IMR-90 (cell line): Measurements from ENCODE around the gene EIF1AD. TPM values are rescaled to one million over a fixed set of nuclear protein-coding genes. Genes with fewer than 3 reads are reported as not detected.

Source experiments
- ATAC-seq: fragments of 200-7000 bp; cut with Tn5 transposase; 2 replicates; pipeline ENCODE4 v1.9.1; 2020; ENCODE audit warnings: low read depth, mild to moderate bottlenecking, moderate library complexity
- BruUV-seq: library from RNA; stranded (reverse); fragments of 400-500 nt; replicated peaks from 2 replicates; lab custom pipeline; 2021; lab: Mats Ljungman, UMichigan
- CTCF ChIA-PET: fragments of 300-600 bp; formaldehyde crosslinking; extraction: SDS; loops from one replicate; lab custom pipeline; 2021; ENCODE audit warnings: antibody characterized with exemption; lab: Yijun Ruan, JAX
- POLR2A ChIA-PET: fragments of 300-600 bp; sonication (Branson Sonifier 250); formaldehyde crosslinking; loops from one replicate; lab custom pipeline; 2022; ENCODE audit warnings: antibody characterized with exemption; ENCODE audit not compliant: unreplicated experiment; lab: Charles Lee
- DNase-seq: peaks from one replicate; pipeline ENCODE4 v3.0.0; 2013
- H2AFZ ChIP-seq: replicated peaks from 2 replicates; pipeline ENCODE3; 2013; ENCODE audit warnings: low read length, mild to moderate bottlenecking; ENCODE audit not compliant: poor library complexity
- H2AK5ac ChIP-seq: 2 replicates; pipeline ENCODE4 v1.6.1; 2013; ENCODE audit warnings: low read depth, low read length, inconsistent platforms
- H2AK9ac ChIP-seq: replicated peaks from 2 replicates; pipeline ENCODE3; 2013; ENCODE audit warnings: mild to moderate bottlenecking, low read depth, low read length, moderate library complexity; ENCODE audit not compliant: poor library complexity
- H2BK120ac ChIP-seq: 2 replicates; pipeline ENCODE4 v1.6.1; 2013; ENCODE audit warnings: low read depth, low read length, inconsistent platforms
- H2BK15ac ChIP-seq: 3 replicates; pipeline ENCODE4 v1.6.1; 2013; ENCODE audit warnings: low read depth, low read length, inconsistent platforms
- H2BK20ac ChIP-seq: 2 replicates; pipeline ENCODE4 v1.6.1; 2013; ENCODE audit warnings: low read depth, mild to moderate bottlenecking, inconsistent platforms, low read length, moderate library complexity
- H2BK5ac ChIP-seq: 2 replicates; pipeline ENCODE4 v1.6.1; 2013; ENCODE audit warnings: mild to moderate bottlenecking, low read depth, low read length, inconsistent platforms; ENCODE audit not compliant: poor library complexity, severe bottlenecking
- H3K14ac ChIP-seq: replicated peaks from 2 replicates; pipeline ENCODE4 v1.6.1; 2013; ENCODE audit warnings: low read depth, low read length, inconsistent platforms
- H3K18ac ChIP-seq: 2 replicates; pipeline ENCODE4 v1.6.1; 2013; ENCODE audit warnings: low read depth, low read length, control low read depth
- H3K23ac ChIP-seq: 2 replicates; pipeline ENCODE4 v1.6.1; 2013; ENCODE audit warnings: low read depth, low read length, inconsistent platforms
- H3K27ac ChIP-seq: 2 replicates; pipeline ENCODE4 v1.5.1; 2013; ENCODE audit warnings: mild to moderate bottlenecking, control low read depth, low read length; ENCODE audit not compliant: insufficient read depth
- H3K27me3 ChIP-seq: 2 replicates; pipeline ENCODE4 v1.6.1; 2013; ENCODE audit warnings: low read length; ENCODE audit not compliant: control insufficient read depth, insufficient read depth
- H3K36me3 ChIP-seq: 2 replicates; pipeline ENCODE4 v1.6.1; 2013; ENCODE audit warnings: low read length, mixed read lengths; ENCODE audit not compliant: control insufficient read depth, insufficient read depth
- H3K4ac ChIP-seq: 2 replicates; pipeline ENCODE4 v1.6.1; 2013; ENCODE audit warnings: low read depth, low read length, inconsistent platforms
- H3K4me1 ChIP-seq: 2 replicates; pipeline ENCODE4 v1.6.1; 2013; ENCODE audit warnings: low read length, mixed read lengths; ENCODE audit not compliant: control insufficient read depth, insufficient read depth
- H3K4me2 ChIP-seq: 2 replicates; pipeline ENCODE4 v1.6.1; 2013; ENCODE audit warnings: low read depth, mild to moderate bottlenecking, control low read depth, low read length, moderate library complexity
- H3K4me3 ChIP-seq: 2 replicates; pipeline ENCODE4 v1.5.1; 2013; ENCODE audit warnings: low read depth, mild to moderate bottlenecking, control low read depth, low read length, moderate library complexity; ENCODE audit not compliant: insufficient read depth
- H3K56ac ChIP-seq: 2 replicates; pipeline ENCODE4 v1.6.1; 2013; ENCODE audit warnings: low read length, inconsistent platforms; ENCODE audit not compliant: insufficient read depth; ENCODE audit errors: extremely low read depth
- H3K79me1 ChIP-seq, 2 experiments: 2 replicates each; pipeline ENCODE4 v1.6.1; 2013; ENCODE audit warnings: low read length in 2 of 2, inconsistent platforms in 1 of 2, low read depth in 1 of 2
- H3K9ac ChIP-seq: 2 replicates; pipeline ENCODE4 v1.6.1; 2013; ENCODE audit warnings: low read depth, low read length, control low read depth
- H3K9me1 ChIP-seq: 2 replicates; pipeline ENCODE4 v1.6.1; 2013; ENCODE audit warnings: low read length, inconsistent platforms; ENCODE audit not compliant: insufficient read depth
- H3K9me3 ChIP-seq: 2 replicates; pipeline ENCODE4 v1.6.1; 2013; ENCODE audit warnings: low read length; ENCODE audit not compliant: control insufficient read depth, insufficient read depth
- H4K20me1 ChIP-seq: 2 replicates; pipeline ENCODE4 v1.6.1; 2013; ENCODE audit warnings: low read length, inconsistent platforms; ENCODE audit not compliant: insufficient read depth
- H4K5ac ChIP-seq: 2 replicates; pipeline ENCODE4 v1.6.1; 2013; ENCODE audit warnings: mild to moderate bottlenecking, low read depth, low read length, control low read depth
- H4K8ac ChIP-seq, 2 experiments: 2 replicates each; pipeline ENCODE4 v1.6.1; 2013; ENCODE audit warnings: low read depth in 2 of 2, low read length in 2 of 2, control low read depth in 1 of 2, inconsistent platforms in 1 of 2
- H4K91ac ChIP-seq: 2 replicates; pipeline ENCODE4 v1.6.1; 2013; ENCODE audit warnings: low read depth, low read length, inconsistent platforms; ENCODE audit not compliant: insufficient read depth
- CEBPB ChIP-seq: IDR thresholded peaks from 2 replicates; pipeline ENCODE4 v1.6.1; 2012; ENCODE audit warnings: low read depth, low read length, improper control_type of control experiment
- MAFK ChIP-seq: IDR thresholded peaks from 2 replicates; pipeline ENCODE4 v1.6.1; 2012; ENCODE audit warnings: low read depth, low read length, improper control_type of control experiment
- POLR2A ChIP-seq: IDR thresholded peaks from 2 replicates; pipeline ENCODE4 v1.6.1; 2012; ENCODE audit warnings: mild to moderate bottlenecking, low read depth, low read length
- WGBS, 2 experiments: methylation state at CpG; one replicate each; pipeline versions ENCODE4 v1.1.5 to v1.1.7; 2013; ENCODE audit warnings: missing lambda C conversion rate in 2 of 2; ENCODE audit not compliant: insufficient read length in 1 of 2; ENCODE audit errors: extremely low coverage in 2 of 2; 5-methylcytosine and 5-hydroxymethylcytosine counted together
- dilution Hi-C: fragments of 300-500 bp; cut with HindIII; formaldehyde crosslinking; loops from one replicate; pipeline ENCODE4 v1.14.3; 2018; ENCODE audit warnings: low sequenced_read_pairs; ENCODE audit not compliant: unreplicated experiment
- in situ Hi-C: fragments of 300-500 bp; cut with MboI; formaldehyde crosslinking; loops from 3 replicates; pipeline ENCODE4 v1.14.3; 2019; ENCODE audit warnings: low sequenced_read_pairs, inconsistent platforms, mixed read lengths
- intact Hi-C: fragments of 100-400 bp; cut with micrococcal nuclease; formaldehyde crosslinking; loops from 2 replicates; pipeline ENCODE4 v1.10.0; 2022
- polyA plus RNA-seq, 3 experiments: library from polyadenylated mRNA; depleted of rRNA; stranded (reverse); fragments of >200 nt; gene quantifications; 2 replicates each; pipeline ENCODE4 v1.2.3, GENCODE V29; 2012; ENCODE audit warnings: low replicate concordance in 1 of 3
- total RNA-seq: library from RNA; depleted of rRNA; stranded (reverse); fragments of >200 nt; gene quantifications from 2 replicates; pipeline ENCODE4 v1.2.3, GENCODE V29; 2012

The EIF1AD gene
- total and polyA plus RNA-seq, 2 of the 4 experiments (the other 2 are of a cell fraction), result 32.5 to 62.6 TPM

DNA sequence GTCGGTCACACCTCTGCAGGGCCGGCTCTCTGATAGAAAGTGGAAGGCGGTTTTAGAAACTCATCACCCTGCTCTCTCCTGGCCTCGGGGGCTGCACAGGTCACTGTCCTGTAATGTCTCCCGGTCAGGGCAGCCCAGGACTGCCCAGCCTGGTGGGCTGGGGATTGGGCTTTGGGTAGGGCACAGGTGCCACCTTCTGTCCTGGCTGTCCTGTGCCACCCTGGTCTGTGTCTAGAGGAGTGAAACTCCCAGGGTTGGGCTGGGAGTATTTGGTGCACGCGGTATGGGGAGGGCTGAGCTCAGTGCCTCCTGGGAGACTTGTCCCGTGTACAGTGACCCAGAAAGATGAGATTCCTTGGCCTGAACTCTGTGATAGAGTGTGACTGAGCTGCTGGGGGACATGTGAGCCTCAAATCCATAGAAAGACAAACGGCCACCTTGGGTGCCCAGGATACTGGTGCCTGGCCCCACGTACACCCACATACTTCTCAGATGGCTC, 22.6 kb downstream of the EIF1AD start:
- Histone ChIP-seq H3K14ac (no peak overlapping the region), H3K27ac (no peak overlapping the region), H3K4me2 (no peak overlapping the region), H3K27me3 (no peaks in the 10 kb centered on the region), H2AK9ac (no peak overlapping the region), H3K36me3 (peaks cover 44% of the 10 kb centered on the region), H2BK20ac (no peak overlapping the region), H4K8ac (no peak overlapping the region), H3K79me1 (peaks cover 0 to 5% of the 10 kb centered on the region in 2 experiments; a peak in 1 of 4 replicates), H4K5ac (no peak overlapping the region), H3K9ac (no peak overlapping the region), H2BK15ac (no peak overlapping the region), H2BK5ac (no peak overlapping the region), H3K23ac (no peak overlapping the region), H3K56ac (no peak overlapping the region), H3K9me1 (no peaks in the 10 kb centered on the region), H3K18ac (no peak overlapping the region), H2AK5ac (no peak overlapping the region), H3K9me3 (no peaks in the 10 kb centered on the region), H3K4me3 (no peak overlapping the region), H4K20me1 (no peaks in the 10 kb centered on the region), H3K4me1 (no peaks in the 10 kb centered on the region), H3K4ac (no peak overlapping the region), H4K91ac (no peak overlapping the region), H2BK120ac (no peak overlapping the region), H2AFZ (no peak overlapping the region)
- dilution Hi-C loops, result no loop called here
- BruUV-seq, result no TSS peak
- no peak for DNase-seq
- intact Hi-C loops, result no loop called here
- TF ChIP-seq POLR2A (no peak), CEBPB (no peak), MAFK (no peak)
- no peak for ATAC-seq
- POLR2A ChIA-PET, result no interaction called here
- CTCF ChIA-PET, result no interaction called here
- in situ Hi-C loops, result no loop called here
- 100% methylated on average over 1 of the region's 10 CpGs; no CpG with 5 or more reads in 1 of the 2 experiments for WGBS, 2 experiments
